Germinal center (tissue), 1 donor: ENCODE data around the gene XPO4.
"Not testable (repeated sequence)": the region's sequence is repeated elsewhere in the genome, so short reads cannot be mapped to it uniquely, and the experiment has no call there.

ENCODE experiments used
- DNase-seq: peaks from one replicate; pipeline ENCODE4 v3.0.0; 2012; ENCODE audit warnings: mixed read lengths, low spot score

Gene XPO4

GRCh38 chr13:20902438-20903163 is at the start of gene XPO4:
Gene XPO4 (minus strand): TSS chr13:20902746. CDS start chr13:20902738, 8 bp downstream.
- peak; percentile 91 for DNase-seq

GRCh38 chr13:20948001-20948400 is 45.5 kb upstream of the XPO4 start:
- not testable (repeated sequence) for DNase-seq

DNA sequence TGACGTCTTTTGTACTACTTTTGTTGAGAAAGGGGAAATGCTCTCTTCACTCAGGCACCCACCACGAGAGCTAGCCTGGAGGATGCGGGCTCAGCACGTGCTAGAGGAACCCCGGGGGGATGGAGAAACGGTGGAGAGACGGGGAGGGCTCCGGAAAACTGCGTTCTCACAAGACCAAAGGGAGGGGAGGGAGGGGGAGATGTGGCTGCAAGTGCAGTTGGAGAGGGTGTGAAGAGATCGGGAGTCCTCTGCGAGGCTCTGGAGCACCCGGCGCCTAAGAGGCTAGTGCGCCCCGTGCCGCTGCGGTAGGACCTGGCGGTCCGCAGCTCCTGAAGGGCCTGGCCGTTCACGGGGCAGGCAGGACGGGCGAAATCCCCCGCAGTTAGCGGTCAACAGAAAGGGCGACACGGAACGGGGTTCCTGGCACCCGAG is 43.4 kb upstream of the XPO4 start:
- no peak for DNase-seq

GRCh38 chr13:20942938-20943559 is 40.5 kb upstream of the XPO4 start:
- no peak for DNase-seq

GRCh38 chr13:20940511-20940910 is 38.0 kb upstream of the XPO4 start:
- DNase-seq = not testable (repeated sequence)

DNA sequence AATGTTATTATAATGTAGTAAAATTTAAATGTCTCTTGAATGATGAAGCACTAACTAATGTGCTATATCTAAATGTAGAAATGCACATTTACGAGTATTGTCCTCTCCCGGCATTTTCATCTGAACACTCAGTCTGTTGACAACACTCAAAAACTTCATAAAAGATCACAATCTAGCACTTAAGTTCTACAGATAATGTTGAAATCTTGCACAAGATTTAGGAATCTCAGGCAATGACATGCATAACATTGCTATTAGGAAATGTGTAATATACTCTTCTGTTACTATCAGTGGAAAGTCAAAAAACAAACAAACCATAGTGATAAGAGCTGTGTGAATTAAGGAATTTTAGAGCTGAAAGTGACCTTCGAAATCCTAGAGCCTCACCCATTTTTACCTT is 37.5 kb upstream of the XPO4 start:
- DNase-seq = no peak

DNA sequence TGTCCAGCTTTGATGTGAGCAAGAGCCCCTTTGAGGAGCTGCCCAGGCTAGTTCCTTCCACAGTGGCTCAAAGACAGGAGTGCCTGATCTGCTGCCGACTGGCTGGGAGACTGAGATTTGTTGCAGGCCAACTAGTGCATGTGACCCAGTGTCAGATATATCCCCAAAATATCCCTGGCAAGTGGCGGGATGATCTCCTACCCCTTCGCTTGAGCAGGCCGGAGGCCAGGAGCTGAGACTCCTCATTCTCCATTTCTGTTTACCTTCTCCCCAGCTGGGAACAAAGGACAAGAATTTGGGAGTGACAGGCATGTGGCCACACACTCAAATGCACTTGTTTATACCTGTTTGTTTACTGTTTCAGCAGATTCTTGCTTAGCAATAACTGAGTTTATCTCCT is 37.1 kb upstream of the XPO4 start:
- no peak for DNase-seq

DNA sequence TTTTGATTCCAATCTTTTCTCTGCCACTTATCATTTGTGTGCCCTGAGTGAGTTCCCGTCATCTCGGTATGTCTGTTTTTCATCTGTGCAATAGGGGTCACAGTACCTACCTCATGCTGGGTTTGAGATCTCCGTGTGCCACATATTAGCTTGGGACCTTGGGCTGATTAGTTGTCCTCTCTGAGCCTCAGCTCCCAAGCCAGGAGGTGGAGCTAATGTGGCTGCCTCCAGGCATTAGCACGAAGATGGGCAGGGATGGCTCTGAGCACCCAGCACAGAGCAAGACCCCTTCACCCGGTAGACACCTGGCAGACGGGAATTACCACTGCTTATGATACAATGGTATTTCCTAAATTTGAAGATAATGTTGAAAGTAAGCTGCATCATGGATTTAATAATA is 35.8 kb upstream of the XPO4 start:
- no peak for DNase-seq

DNA sequence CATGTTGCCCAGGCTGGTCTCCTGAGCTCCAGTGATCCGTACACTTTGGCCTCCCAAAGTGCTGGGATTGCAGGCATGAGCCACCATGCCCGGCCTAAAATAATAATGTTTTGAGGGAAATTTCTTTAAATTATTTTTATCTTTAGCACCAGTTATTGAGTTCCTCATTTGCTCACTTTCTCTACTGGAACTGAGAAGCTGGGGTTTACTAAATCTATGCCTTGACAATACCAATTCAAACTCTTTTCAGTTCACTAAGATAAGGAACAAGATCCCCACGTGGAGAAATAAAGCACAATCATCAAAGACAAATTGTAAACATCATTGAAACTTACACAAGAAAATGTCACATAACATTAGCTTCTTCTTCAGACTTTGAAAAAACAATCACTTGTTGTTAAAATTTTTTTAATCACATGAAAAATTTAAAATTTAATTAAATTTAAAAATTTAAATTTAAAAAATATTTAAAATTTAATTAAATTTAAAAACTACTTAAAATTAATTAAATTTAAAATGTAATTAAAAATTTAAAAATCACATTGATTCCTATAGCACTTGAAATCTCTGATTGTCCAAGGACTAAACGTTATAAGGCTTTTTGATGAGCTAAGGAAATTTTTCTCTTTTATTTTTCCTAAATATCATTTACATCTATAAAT is 25.2 kb upstream of the XPO4 start:
- DNase-seq = no peak

DNA sequence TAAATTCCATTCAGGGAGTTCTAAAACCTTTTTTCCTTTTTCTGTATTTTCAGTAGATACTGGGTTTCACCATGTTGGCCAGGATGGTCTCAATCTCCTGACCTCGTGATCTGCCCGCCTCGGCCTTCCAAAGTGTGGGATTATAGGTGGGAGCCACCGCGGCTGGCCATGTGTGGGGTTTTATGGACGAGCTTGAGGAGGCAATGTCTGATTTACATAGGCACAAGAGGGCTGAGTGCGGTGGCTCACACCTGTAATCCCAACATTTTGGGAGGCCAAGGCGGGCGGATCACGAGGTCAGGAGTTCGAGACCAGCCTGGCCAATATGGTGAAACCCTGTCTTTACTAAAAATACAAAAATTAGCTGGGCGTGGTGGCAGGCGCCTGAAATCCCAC is 22.8 kb upstream of the XPO4 start:
- not testable (repeated sequence) for DNase-seq

DNA sequence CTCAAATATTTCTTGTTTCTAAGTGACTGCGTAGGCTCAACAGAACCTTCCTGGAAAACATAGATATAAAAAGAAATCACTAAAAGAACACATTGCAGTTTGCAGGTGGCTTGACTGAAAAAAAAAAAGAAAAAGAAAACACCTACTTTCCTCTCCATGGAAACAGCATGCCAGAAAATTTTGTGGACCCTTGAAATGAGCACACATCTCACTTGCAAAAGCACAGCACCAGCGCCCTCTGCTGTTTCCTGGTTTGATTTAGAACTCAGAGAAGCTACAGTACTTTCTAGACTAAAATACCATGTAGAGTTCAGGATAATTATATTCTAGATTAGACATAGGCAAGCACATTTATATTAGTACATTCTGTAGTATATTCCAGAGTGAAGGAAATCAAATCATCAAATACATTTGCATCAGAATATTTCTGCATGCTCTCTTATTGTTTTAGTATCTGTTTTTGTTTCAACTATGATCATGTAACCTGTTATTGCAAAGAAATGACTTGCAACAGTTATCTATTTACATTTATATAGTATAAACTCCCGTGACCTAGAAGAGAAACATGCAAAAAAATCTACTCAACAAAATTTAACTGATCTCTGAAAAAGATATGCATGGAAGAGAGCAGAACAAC is 22.3 kb upstream of the XPO4 start:
- DNase-seq = peak; percentile 24

- DNase-seq = no peak
Measured at GRCh38 chr13:20923272-20923671, 20.7 kb upstream of the XPO4 start.

DNA sequence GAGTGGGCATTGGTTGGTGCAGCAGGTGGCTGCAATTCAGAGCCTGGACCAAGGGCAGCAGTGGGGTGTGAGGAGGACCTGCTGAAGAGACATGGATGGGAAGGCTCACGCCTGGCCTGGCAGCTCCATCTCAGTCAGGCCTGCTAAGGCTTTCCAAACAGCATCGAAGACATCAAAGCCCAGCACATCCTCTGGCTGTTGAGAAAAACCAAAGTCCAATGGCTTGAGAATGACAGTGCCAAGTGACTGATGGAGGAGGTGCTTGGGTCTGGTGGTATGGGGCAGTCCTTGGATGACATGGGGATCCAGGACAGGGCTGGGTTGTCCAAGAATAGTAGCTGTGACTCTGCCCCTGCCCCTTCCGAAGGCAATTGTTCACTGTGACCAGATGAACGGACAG is 19.0 kb upstream of the XPO4 start:
- DNase-seq = no peak

GRCh38 chr13:20915676-20916075 is 13.1 kb upstream of the XPO4 start:
- DNase-seq = not testable (repeated sequence)

GRCh38 chr13:20911037-20911436 is 8.5 kb upstream of the XPO4 start:
- DNase-seq = no peak

DNA sequence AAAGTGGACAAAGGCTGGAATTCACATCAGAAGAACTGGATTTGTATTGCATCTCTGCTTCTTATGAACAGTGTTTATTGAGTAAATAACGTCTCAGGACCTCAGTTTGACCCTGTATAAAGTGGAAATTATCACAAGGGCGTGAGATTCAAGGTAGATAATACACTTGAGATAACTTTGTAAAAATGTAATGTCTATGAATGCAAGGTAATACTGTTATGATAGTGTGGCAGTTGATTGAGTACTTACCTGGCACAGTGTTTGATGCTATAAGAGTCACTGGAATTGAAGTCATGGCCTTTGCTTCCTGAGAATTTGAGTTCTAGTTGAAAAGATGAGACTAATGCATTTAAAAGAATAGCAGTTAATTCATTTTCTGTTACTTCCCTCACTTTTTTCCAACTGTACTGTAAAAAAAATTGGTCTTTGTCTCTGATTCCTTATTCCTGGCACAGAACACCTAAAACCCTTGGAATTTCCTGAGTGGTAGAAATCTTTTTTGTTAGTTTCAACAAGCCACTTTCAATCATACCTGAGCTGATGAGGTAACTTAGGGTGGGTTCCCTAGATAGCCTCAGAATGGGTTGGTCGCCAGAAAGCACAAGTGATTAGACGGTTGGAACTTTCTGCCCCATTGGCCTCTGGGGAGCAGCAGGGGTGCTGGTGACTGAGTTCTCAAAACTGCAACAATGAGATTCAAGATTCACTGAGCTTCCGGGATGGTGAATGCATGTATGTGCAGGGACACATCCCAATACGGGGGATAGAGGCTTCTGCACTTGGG is 6.4 kb upstream of the XPO4 start:
- no peak for DNase-seq

- DNase-seq = no peak
Measured at GRCh38 chr13:20904908-20905307, 2.4 kb upstream of the XPO4 start.

DNA sequence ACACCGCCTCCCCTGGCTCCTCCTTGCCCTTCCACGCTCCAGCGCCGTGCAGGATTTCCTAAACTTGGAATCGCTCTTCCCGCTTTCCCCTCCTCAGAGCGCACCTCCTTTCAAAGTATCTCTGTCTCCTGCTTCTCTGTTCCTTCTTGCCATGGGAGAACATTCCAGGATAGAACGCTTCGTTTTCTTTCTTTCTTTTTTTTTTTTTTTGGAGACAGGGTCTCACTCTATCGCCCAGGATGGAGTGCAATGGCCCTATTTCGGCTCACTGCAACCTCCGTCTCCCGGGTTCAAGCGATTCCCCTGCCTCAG is 574 bp upstream of the XPO4 start:
- no peak for DNase-seq

DNA sequence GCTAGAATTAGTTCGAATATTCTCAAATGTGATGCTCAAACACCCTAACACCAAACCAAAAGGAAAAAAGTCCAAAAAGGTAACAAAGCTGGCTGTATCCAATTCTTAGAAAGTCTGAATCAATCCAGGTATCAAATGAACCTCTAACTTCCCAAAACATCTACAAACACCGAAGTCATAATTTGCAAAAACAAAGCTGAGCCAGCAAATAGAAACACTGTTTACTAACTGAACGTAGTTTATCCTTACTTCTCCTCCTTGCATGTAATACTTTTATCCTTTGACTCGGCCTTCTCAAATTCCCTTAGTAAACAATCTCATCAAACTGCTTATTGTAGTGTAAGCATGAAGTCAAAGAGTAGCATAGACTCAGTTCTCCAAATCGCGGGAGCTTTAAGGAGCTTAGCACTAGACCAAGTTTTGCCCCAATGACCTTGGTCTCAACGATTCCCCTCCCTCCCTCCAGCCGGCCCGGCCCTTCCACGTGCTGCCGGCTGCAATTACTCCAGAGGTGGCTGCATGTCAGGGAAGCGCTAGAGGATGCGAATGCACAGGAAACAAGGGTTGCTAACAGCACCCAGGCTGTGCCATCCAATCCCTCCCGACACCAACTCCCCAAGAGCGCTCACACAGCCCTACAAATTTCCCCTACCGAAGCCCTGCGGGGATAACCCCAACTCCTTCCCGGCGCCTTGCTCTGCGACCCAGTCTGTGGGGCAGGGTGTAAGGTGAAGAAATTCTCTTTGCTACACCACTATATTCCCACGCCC is 693 bp downstream of the XPO4 start:
- DNase-seq = peak; percentile 24

DNA sequence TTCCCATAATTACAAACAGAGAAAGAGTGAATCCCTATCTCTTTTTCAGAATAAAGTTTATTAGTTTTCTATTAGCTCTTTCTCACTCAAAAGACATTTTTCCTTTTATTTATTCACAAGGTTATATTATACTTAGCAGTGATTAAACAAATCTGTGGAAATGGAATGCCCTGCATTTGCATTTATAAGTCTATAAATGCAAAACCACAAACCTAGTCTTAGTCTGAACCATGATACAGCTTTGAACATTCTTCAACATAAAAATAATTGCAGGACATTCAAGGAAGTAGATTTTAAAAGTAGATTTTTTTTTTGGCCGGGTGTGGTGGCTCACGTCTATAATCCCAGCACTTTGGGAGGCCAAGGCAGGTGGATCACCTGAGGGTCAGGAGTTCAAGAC is 8.3 kb downstream of the XPO4 start:
- DNase-seq = no peak

- no peak for DNase-seq
Measured at GRCh38 chr13:20891768-20892167, 10.8 kb downstream of the XPO4 start.
